GM10248 (cell line): ENCODE data around the gene SLC24A3.
A peak's percentile ranks its signal among the peaks of the same experiment; 100 is the strongest.

Source experiments
- CTCF ChIA-PET: fragments of 300-600 bp; sonication (Branson Sonifier 250); formaldehyde crosslinking; extraction: SDS; loops from one replicate; lab custom pipeline; 2021; ENCODE audit warnings: antibody characterized with exemption; lab: Yijun Ruan, JAX
- POLR2A ChIA-PET: fragments of 350-650 bp; sonication (Branson Sonifier 250); formaldehyde crosslinking; extraction: SDS; loops from one replicate; lab custom pipeline; 2020; ENCODE audit warnings: antibody characterized with exemption; lab: Yijun Ruan, JAX
- DNase-seq: peaks from one replicate; pipeline ENCODE4 v3.0.0; 2012; ENCODE audit errors: extremely low spot score
- CTCF ChIP-seq: IDR thresholded peaks from 2 replicates; pipeline ENCODE4 v1.5.1; 2012; ENCODE audit warnings: mild to moderate bottlenecking, low read depth; ENCODE audit errors: extremely low read depth, missing control alignments, control extremely low read depth

Gene SLC24A3

GRCh38 chr20:19433371-19434350 is 221.2 kb downstream of the SLC24A3 start:
- peak; percentile 20 for DNase-seq
- POLR2A ChIA-PET = no interaction called here

GRCh38 chr20:19435316-19435715 is 222.9 kb downstream of the SLC24A3 start:
- POLR2A ChIA-PET = no interaction called here
- DNase-seq = no peak
- no peak for TF ChIP-seq CTCF
- CTCF ChIA-PET = interaction anchor here (1.0 kb wide), 2 partner anchors 11 to 12 kb away, joined by 3 read pairs; no protein-coding TSS in a partner anchor

More at GRCh38 chr20:19433371-19434350, 221.2 kb downstream of the SLC24A3 start:
- CTCF ChIA-PET = interaction anchor here (0.9 to 1.4 kb wide), 3 partner anchors 12 to 92 kb away, joined by 3 to 4 read pairs (median 4); no protein-coding TSS in a partner anchor
- TF ChIP-seq CTCF = no peak

- DNase-seq = no peak
- TF ChIP-seq CTCF = no peak
- ChIA-PET POLR2A (no interaction called here), CTCF (interaction anchor here (1.0 kb wide), 1 partner anchor 13 kb away, joined by 3 read pairs; no protein-coding TSS in a partner anchor)
These were observed 223.4 kb downstream of the SLC24A3 start for GRCh38 chr20:19435821-19436220.

DNA sequence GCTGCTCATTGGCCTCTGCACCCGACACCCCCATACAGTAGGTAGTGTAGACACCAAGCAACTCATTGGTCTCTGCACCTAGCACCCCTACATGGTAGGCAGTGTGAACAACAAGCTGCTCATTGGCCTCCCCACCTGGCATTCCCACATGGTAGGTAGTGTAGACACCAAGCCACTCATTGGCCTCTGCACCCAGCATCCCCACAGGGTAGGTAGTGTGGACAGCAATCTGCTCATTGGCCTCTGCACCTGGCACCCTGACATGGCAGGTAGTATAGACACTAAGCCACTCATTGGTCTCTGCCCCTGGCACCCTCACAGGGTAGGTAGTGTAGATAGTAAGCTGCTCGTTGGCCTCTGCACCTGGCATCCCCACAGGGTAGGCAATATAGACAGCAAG is 226.0 kb downstream of the SLC24A3 start:
- CTCF ChIA-PET = no interaction called here
- no peak for DNase-seq
- POLR2A ChIA-PET = no interaction called here
- no peak for TF ChIP-seq CTCF

DNA sequence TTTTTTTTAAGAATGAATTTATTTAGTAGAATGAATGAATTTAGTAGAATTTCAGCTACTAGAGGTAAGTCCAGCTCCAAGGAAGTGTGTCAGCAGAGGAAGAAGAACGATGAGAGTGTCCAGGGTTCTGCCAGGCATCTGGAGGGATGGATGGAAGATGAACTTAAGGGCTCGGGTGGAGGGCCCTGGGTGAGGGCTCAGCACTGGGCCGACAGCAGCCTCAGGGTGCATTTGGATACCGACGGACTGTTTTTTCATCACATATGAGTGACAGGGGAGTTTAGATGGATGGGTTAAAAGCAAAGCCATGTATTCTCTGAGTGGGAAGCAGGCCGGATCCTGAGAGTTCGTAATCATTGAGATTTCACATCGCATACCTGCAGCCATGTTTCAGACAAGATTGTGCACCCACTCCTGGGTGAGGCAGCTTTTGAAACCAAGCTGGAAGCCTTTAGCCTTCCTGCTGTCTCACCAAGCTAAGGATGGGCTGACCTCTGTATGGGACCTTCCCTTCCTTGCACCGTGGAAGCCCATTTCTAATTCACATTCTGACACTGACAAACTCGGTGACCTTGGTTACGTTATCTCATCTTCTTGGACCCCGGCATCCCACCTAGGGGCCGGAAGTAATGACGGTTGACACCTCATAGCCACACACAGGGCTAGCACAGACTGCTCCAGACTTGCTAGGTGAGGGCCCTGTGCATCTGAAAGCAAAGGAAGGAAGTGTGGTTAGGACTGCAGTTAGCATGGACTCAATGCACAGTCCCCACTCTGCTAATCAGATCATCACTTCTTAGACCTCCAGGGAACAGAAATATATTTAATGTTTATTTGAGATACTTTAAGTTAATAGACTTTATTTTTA is 228.5 kb downstream of the SLC24A3 start:
- POLR2A ChIA-PET = no interaction called here
- CTCF ChIA-PET = no interaction called here
- no peak for TF ChIP-seq CTCF
- no peak for DNase-seq

- ChIA-PET CTCF (interaction anchor here (0.8 to 1.3 kb wide), 2 partner anchors 11 to 12 kb away, joined by 3 read pairs; no protein-coding TSS in a partner anchor), POLR2A (no interaction called here)
- no peak for TF ChIP-seq CTCF
- DNase-seq = no peak
These were observed 233.8 kb downstream of the SLC24A3 start for GRCh38 chr20:19446246-19446645.
